ENCODE data around the gene GGA3. TPM values are rescaled to one million over a fixed set of nuclear protein-coding genes. Genes with fewer than 3 reads are reported as not detected.

The GGA3 gene
- total and polyA plus RNA-seq, 2 experiments from 2014 or later, result 22.5 to 54.3 TPM

- Histone ChIP-seq H3K36me3 (ENCODE audit: insufficient read depth) (peaks cover 11% of the 10 kb centered on the region; the same call in 1 of the 2 replicates), H3K9me2 (ENCODE audit: insufficient read depth) (no peaks in the 10 kb centered on the region), H2AFZ (no peak overlapping the region), H3K79me2 (replicated peaks; ENCODE audit: insufficient read depth) (peaks cover 29% of the 10 kb centered on the region), H3K4me3 (no peak overlapping the region), H3K27ac (ENCODE audit: low read depth) (no peak overlapping the region), H3K4me1 (ENCODE audit: insufficient read depth) (peaks cover 9% of the 10 kb centered on the region), H3K4me2 (no peak overlapping the region), H3K27me3 (ENCODE audit: insufficient read depth) (no peaks in the 10 kb centered on the region), H3F3A (replicated peaks; ENCODE audit: low read depth) (peaks cover 22% of the 10 kb centered on the region), H4K20me1 (replicated peaks; ENCODE audit: insufficient read depth) (no peaks in the 10 kb centered on the region; the same call in 1 of the 2 replicates)
- Mint-ChIP-seq H3K27ac (no peak overlapping the region), H3K9me3 (no peaks in the 10 kb centered on the region), H3K4me3 (no peak overlapping the region), H3K27me3 (ENCODE audit: insufficient read depth, low read depth, poor library complexity) (peaks cover 10% of the 10 kb centered on the region), H3K4me1 (peaks cover 13% of the 10 kb centered on the region; the same call in 2 of the 3 replicates), H3K36me3 (ENCODE audit: low read depth) (peaks cover 48% of the 10 kb centered on the region)
- DNase-seq (ENCODE audit: low spot score) (no peak), ATAC-seq (no peak)
- no peak for TF ChIP-seq EZH2 (IDR thresholded peaks at IDR 0.05; ENCODE audit: low read depth, unreplicated experiment)
- TF ChIP-seq CTCF (conservative IDR thresholded peaks at IDR 0.05; ENCODE audit: low read depth in 2 of 2), result no peak
- no peak for TF ChIP-seq ETS1 (IDR thresholded peaks at IDR 0.05)
- no peak for TF ChIP-seq POLR2AphosphoS5 (IDR thresholded peaks at IDR 0.05; ENCODE audit: low read depth)
- no peak for TF ChIP-seq ZNF114 (CRISPR knock-in tag; IDR thresholded peaks at IDR 0.05)
These were observed 16.4 kb downstream of the GGA3 start for GRCh38 chr17:75245011-75245410.

- Histone ChIP-seq H3K9me2 (ENCODE audit: insufficient read depth) (no peaks in the 10 kb centered on the region), H4K20me1 (replicated peaks; ENCODE audit: insufficient read depth) (no peaks in the 10 kb centered on the region; the same call in 1 of the 2 replicates), H2AFZ (no peak overlapping the region), H3K27me3 (ENCODE audit: insufficient read depth) (no peaks in the 10 kb centered on the region), H3F3A (replicated peaks; ENCODE audit: low read depth) (peaks cover 17% of the 10 kb centered on the region), H3K36me3 (ENCODE audit: insufficient read depth) (peaks cover 11% of the 10 kb centered on the region; the same call in 1 of the 2 replicates), H3K27ac (ENCODE audit: low read depth) (no peak overlapping the region), H3K4me2 (no peak overlapping the region), H3K4me1 (ENCODE audit: insufficient read depth) (0 out of 2 replicates have a peak, but pooled peaks cover 2% of the 10 kb centered on the region), H3K4me3 (no peak overlapping the region), H3K79me2 (replicated peaks; ENCODE audit: insufficient read depth) (peaks cover 22% of the 10 kb centered on the region)
- Mint-ChIP-seq H3K27me3 (ENCODE audit: insufficient read depth, low read depth, poor library complexity) (peaks cover 12% of the 10 kb centered on the region), H3K36me3 (ENCODE audit: low read depth) (peaks cover 51% of the 10 kb centered on the region), H3K4me1 (peaks cover 7% of the 10 kb centered on the region; the same call in 2 of the 3 replicates), H3K4me3 (no peak overlapping the region), H3K27ac (no peak overlapping the region), H3K9me3 (no peaks in the 10 kb centered on the region)
- DNase-seq (ENCODE audit: low spot score) (no peak), ATAC-seq (no peak)
- no peak for TF ChIP-seq REST (IDR thresholded peaks at IDR 0.05; ENCODE audit: unreplicated experiment)
- no peak for TF ChIP-seq POLR2AphosphoS5 (IDR thresholded peaks at IDR 0.05; ENCODE audit: low read depth)
- TF ChIP-seq ZNF462 (CRISPR knock-in tag; IDR thresholded peaks at IDR 0.05), result no peak
These were observed 17.1 kb downstream of the GGA3 start for GRCh38 chr17:75244133-75244866.

Data from GM23338 (cell line).